Effector memory CD8-positive, alpha-beta T cell (primary cell): Measurements from ENCODE around the gene C2orf80.
"Not testable (repeated sequence)": the region's sequence is repeated elsewhere in the genome, so short reads cannot be mapped to it uniquely, and the experiment has no call there.

ENCODE experiments used
- ATAC-seq: fragments of 150-1000 bp; cut with Tn5 transposase; replicated peaks from 2 replicates; pipeline ENCODE4 v1.10.0; 2021; ENCODE audit warnings: mild to moderate bottlenecking, moderate library complexity
- DNase-seq, 3 experiments: peaks; one replicate each; pipeline ENCODE4 v3.0.0; 2021
- H3K27ac Mint-ChIP-seq, 2 donors: one replicate each; pipeline ENCODE4 v1.8.0; 2022; ENCODE audit warnings: mild to moderate bottlenecking in 2 of 2, mixed read lengths in 2 of 2, moderate library complexity in 2 of 2
- H3K27me3 Mint-ChIP-seq, 2 donors: one replicate each; pipeline ENCODE4 v1.8.0; 2022; ENCODE audit warnings: mixed read lengths in 2 of 2
- H3K36me3 Mint-ChIP-seq: one replicate; pipeline ENCODE4 v1.8.0; 2022; ENCODE audit warnings: mild to moderate bottlenecking, moderate library complexity, mixed read lengths; ENCODE audit not compliant: insufficient read depth
- H3K4me1 Mint-ChIP-seq, 2 donors: one replicate each; pipeline ENCODE4 v1.8.0; 2022; ENCODE audit warnings: low read depth in 2 of 2, mixed read lengths in 2 of 2
- H3K4me3 Mint-ChIP-seq, 2 donors: one replicate each; pipeline ENCODE4 v1.8.0; 2022; ENCODE audit warnings: mild to moderate bottlenecking in 2 of 2, mixed read lengths in 2 of 2, moderate library complexity in 2 of 2
- H3K9me3 Mint-ChIP-seq, 2 donors: one replicate each; pipeline ENCODE4 v1.8.0; 2022; ENCODE audit warnings: mixed read lengths in 2 of 2

C2orf80 gene

DNA sequence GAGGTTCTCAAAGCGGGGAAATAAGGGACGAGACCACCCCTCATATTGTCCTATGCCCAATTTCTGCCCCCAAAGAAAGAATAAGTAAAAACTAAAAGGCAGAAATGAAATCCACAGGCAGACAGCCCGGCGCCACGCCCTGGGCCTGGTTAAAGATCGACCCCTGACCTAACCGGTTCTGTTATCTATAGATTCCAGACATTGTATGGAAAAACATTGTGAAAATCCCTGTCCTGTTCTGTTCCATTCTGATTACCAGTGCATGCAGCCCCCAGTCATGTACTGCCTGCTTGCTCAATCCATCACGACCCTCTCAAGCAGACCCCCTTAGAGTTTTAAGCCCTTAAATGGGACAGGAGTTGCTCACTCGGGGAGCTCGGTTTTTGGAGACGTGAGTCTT lies 72.4 kb downstream of the C2orf80 start:
- not testable (repeated sequence) for H3K27ac Mint-ChIP-seq, ATAC-seq, H3K36me3 Mint-ChIP-seq, DNase-seq, H3K9me3 Mint-ChIP-seq, H3K4me3 Mint-ChIP-seq, H3K4me1 Mint-ChIP-seq
- H3K27me3 Mint-ChIP-seq: peaks cover 11 to 21% of the 10 kb centered on the region in 2 donors
